ENCODE measurements around the gene FNDC4.

DNA sequence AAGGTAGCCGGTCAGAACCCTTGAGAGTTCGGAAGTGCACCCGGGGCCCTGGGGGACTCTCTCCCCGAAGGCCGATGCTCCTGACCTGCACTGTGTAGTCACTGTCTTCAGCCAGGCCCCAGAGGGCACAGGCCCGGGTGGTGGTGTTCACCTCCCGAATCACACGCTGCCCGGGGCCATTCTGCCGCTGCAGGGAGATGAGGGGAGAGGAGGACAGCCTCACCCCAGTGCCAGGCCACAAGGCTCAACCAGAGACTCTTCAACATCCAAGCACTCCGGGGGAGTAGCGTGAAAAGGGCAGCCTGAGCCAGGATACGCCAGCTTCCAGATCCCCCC, 1.1 kb downstream of the FNDC4 start:
- TF ChIP-seq, protein P1, sequence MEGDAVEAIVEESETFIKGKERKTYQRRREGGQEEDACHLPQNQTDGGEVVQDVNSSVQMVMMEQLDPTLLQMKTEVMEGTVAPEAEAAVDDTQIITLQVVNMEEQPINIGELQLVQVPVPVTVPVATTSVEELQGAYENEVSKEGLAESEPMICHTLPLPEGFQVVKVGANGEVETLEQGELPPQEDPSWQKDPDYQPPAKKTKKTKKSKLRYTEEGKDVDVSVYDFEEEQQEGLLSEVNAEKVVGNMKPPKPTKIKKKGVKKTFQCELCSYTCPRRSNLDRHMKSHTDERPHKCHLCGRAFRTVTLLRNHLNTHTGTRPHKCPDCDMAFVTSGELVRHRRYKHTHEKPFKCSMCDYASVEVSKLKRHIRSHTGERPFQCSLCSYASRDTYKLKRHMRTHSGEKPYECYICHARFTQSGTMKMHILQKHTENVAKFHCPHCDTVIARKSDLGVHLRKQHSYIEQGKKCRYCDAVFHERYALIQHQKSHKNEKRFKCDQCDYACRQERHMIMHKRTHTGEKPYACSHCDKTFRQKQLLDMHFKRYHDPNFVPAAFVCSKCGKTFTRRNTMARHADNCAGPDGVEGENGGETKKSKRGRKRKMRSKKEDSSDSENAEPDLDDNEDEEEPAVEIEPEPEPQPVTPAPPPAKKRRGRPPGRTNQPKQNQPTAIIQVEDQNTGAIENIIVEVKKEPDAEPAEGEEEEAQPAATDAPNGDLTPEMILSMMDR (IDR thresholded peaks at IDR 0.05), result no peak
- no peak for TF ChIP-seq POLR2AphosphoS5 (IDR thresholded peaks at IDR 0.05)
